PC-9 (cell line): ENCODE measurements around the gene AADACL3. TPM values are rescaled to one million over a fixed set of nuclear protein-coding genes. Genes with fewer than 3 reads are reported as not detected.

Source experiments
- BruUV-seq: library from RNA; stranded (reverse); fragments of 400-500 nt; replicated peaks from 2 replicates; lab custom pipeline; 2021; lab: Mats Ljungman, UMichigan
- CTCF ChIA-PET: fragments of 300-600 bp; sonication (Branson Sonifier 250); formaldehyde crosslinking; loops from one replicate; lab custom pipeline; 2022; ENCODE audit warnings: antibody characterized with exemption; lab: Charles Lee
- POLR2A ChIA-PET: fragments of 300-600 bp; sonication (Branson Sonifier 250); formaldehyde crosslinking; loops from one replicate; lab custom pipeline; 2022; ENCODE audit warnings: antibody characterized with exemption; ENCODE audit not compliant: unreplicated experiment; lab: Charles Lee
- DNase-seq, 2 experiments: peaks; one replicate each; pipeline versions ENCODE4 v3.0.0 to v3.0.0-alpha.2; 2015 to 2022; ENCODE audit warnings: mixed read lengths in 1 of 2
- H2AFZ ChIP-seq: fragments of 200-600 bp; sonication (generic); 2 replicates; pipeline ENCODE4 v1.8.1; 2017; ENCODE audit warnings: antibody characterized with exemption
- H3F3A ChIP-seq: fragments of 200-600 bp; sonication (generic); 2 replicates; pipeline ENCODE4 v1.8.1; 2017; ENCODE audit warnings: antibody characterized with exemption, mild to moderate bottlenecking, low read depth; ENCODE audit not compliant: insufficient read depth
- H3K27ac ChIP-seq: fragments of 200-600 bp; sonication (generic); 2 replicates; pipeline ENCODE4 v1.6.1; 2016; ENCODE audit warnings: mixed run types
- H3K27me3 ChIP-seq: fragments of 200-600 bp; sonication (generic); 2 replicates; pipeline ENCODE4 v1.6.1; 2016; ENCODE audit warnings: low read depth, mixed run types; ENCODE audit not compliant: insufficient read depth
- H3K36me3 ChIP-seq: fragments of 200-600 bp; sonication (generic); 2 replicates; pipeline ENCODE4 v1.6.1; 2016; ENCODE audit warnings: low read depth, mixed run types
- H3K4me1 ChIP-seq: fragments of 200-600 bp; sonication (generic); replicated peaks from 2 replicates; pipeline ENCODE4 v1.6.1; 2016; ENCODE audit warnings: mixed run types; ENCODE audit not compliant: insufficient read depth
- H3K4me2 ChIP-seq: fragments of 200-600 bp; sonication (generic); 2 replicates; pipeline ENCODE4 v1.6.1; 2017; ENCODE audit warnings: mixed run types
- H3K4me3 ChIP-seq: fragments of 200-600 bp; sonication (generic); 2 replicates; pipeline ENCODE4 v1.6.1; 2016; ENCODE audit warnings: mixed run types
- H3K79me2 ChIP-seq: fragments of 200-600 bp; sonication (generic); 2 replicates; pipeline ENCODE4 v1.6.1; 2017; ENCODE audit warnings: low read depth, mixed run types
- H3K9me2 ChIP-seq: fragments of 200-600 bp; sonication (generic); 2 replicates; pipeline ENCODE4 v1.8.1; 2017; ENCODE audit warnings: mild to moderate bottlenecking; ENCODE audit not compliant: insufficient read depth
- H3K9me3 ChIP-seq: fragments of 200-600 bp; sonication (generic); 2 replicates; pipeline ENCODE4 v1.8.1; 2016; ENCODE audit warnings: low read depth; ENCODE audit not compliant: insufficient read depth
- H4K20me1 ChIP-seq: fragments of 200-600 bp; sonication (generic); 2 replicates; pipeline ENCODE4 v1.8.1; 2017; ENCODE audit not compliant: insufficient read depth
- EZH2 ChIP-seq: fragments of 200-600 bp; sonication (generic); IDR thresholded peaks from 2 replicates; pipeline ENCODE4 v1.8.0; 2017; ENCODE audit warnings: antibody characterized with exemption, low read depth
- intact Hi-C: fragments of 100-400 bp; cut with micrococcal nuclease; formaldehyde crosslinking; loops from one replicate; pipeline ENCODE4 v1.10.0; 2022; ENCODE audit not compliant: unreplicated experiment
- total RNA-seq: library from RNA; stranded (reverse); gene quantifications from 2 replicates; pipeline ENCODE4 v1.2.3, GENCODE V29; 2021
- TF ChIP-seq, protein P1 (sequence below): fragments of 200-600 bp; sonication (generic); conservative IDR thresholded peaks from 2 replicates; pipeline ENCODE4 v1.6.1; 2017; ENCODE audit warnings: mixed run types, antibody characterized with exemption, mild to moderate bottlenecking, moderate library complexity

AADACL3 gene
- total RNA-seq, 1 experiment from 2014 or later = not detected

DNA sequence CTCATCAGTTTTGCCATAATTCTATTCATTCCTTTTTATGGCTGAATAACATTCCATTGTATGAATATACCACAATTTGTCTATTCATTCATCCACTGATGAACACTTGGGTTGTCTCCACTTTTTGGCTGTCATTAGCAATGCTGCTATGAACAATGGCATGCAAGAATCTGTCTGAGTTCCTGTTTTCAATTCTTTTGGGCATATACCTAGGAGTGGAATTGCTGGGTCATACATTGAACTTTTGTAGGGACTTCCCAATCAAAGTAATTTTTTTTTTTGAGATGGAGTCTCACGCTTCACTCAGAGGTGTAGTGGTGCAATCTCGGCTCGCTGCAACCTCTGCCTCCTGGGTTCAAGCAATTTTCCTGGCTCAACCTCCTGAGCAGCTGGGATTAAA is 37.1 kb upstream of the AADACL3 start:
- H3K4me3 ChIP-seq = no peak overlapping the region
- no peak overlapping the region for H2AFZ ChIP-seq
- no peak overlapping the region for H3K27ac ChIP-seq
- no peaks in the 10 kb centered on the region for H3K9me2 ChIP-seq
- H3K27me3 ChIP-seq = peaks cover 13% of the 10 kb centered on the region
- no peaks in the 10 kb centered on the region for H3K9me3 ChIP-seq
- H4K20me1 ChIP-seq = no peaks in the 10 kb centered on the region
- TF ChIP-seq, protein P1, sequence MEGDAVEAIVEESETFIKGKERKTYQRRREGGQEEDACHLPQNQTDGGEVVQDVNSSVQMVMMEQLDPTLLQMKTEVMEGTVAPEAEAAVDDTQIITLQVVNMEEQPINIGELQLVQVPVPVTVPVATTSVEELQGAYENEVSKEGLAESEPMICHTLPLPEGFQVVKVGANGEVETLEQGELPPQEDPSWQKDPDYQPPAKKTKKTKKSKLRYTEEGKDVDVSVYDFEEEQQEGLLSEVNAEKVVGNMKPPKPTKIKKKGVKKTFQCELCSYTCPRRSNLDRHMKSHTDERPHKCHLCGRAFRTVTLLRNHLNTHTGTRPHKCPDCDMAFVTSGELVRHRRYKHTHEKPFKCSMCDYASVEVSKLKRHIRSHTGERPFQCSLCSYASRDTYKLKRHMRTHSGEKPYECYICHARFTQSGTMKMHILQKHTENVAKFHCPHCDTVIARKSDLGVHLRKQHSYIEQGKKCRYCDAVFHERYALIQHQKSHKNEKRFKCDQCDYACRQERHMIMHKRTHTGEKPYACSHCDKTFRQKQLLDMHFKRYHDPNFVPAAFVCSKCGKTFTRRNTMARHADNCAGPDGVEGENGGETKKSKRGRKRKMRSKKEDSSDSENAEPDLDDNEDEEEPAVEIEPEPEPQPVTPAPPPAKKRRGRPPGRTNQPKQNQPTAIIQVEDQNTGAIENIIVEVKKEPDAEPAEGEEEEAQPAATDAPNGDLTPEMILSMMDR = no peak
- TF ChIP-seq EZH2 = no peak
- H3K4me2 ChIP-seq = no peak overlapping the region
- intact Hi-C loops = no loop called here
- no peaks in the 10 kb centered on the region for H3F3A ChIP-seq
- DNase-seq = no peak
- ChIA-PET POLR2A (no interaction called here), CTCF (no interaction called here)
- H3K79me2 ChIP-seq = no peaks in the 10 kb centered on the region
- no peaks in the 10 kb centered on the region for H3K4me1 ChIP-seq
- no peaks in the 10 kb centered on the region for H3K36me3 ChIP-seq
- BruUV-seq = no TSS peak

DNA sequence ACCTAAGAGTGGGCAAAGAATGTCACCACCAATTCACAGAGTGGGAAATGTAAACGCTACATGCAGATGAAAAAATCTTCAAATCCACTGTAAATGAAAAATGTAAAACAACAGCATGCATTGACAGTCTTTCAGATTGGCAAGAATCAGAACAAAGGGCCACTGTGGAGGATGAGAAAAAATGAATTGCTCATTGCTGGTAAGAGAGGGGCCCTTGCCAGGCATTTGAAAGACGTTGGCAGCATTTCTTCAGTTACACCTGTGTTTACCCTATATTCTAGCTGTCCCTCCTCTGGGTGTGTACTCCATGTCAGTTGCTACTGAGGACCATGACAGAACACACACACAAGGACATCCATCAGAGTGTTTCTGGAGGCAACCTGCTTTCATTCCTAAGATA is 25.8 kb upstream of the AADACL3 start:
- no TSS peak for BruUV-seq
- CTCF ChIA-PET = no interaction called here
- Histone ChIP-seq H3K4me2 (no peak overlapping the region), H3K4me1 (no peaks in the 10 kb centered on the region), H4K20me1 (no peaks in the 10 kb centered on the region), H3K9me3 (no peaks in the 10 kb centered on the region), H3K36me3 (no peaks in the 10 kb centered on the region), H3K9me2 (no peaks in the 10 kb centered on the region), H3F3A (no peaks in the 10 kb centered on the region), H3K27me3 (peaks cover 35% of the 10 kb centered on the region; the same call in 1 of the 2 replicates), H2AFZ (no peak overlapping the region), H3K27ac (no peak overlapping the region), H3K4me3 (no peak overlapping the region), H3K79me2 (no peaks in the 10 kb centered on the region)
- POLR2A ChIA-PET = no interaction called here
- intact Hi-C loops = no loop called here
- DNase-seq = no peak
- TF ChIP-seq, protein P1 = no peak
- no peak for TF ChIP-seq EZH2

DNA sequence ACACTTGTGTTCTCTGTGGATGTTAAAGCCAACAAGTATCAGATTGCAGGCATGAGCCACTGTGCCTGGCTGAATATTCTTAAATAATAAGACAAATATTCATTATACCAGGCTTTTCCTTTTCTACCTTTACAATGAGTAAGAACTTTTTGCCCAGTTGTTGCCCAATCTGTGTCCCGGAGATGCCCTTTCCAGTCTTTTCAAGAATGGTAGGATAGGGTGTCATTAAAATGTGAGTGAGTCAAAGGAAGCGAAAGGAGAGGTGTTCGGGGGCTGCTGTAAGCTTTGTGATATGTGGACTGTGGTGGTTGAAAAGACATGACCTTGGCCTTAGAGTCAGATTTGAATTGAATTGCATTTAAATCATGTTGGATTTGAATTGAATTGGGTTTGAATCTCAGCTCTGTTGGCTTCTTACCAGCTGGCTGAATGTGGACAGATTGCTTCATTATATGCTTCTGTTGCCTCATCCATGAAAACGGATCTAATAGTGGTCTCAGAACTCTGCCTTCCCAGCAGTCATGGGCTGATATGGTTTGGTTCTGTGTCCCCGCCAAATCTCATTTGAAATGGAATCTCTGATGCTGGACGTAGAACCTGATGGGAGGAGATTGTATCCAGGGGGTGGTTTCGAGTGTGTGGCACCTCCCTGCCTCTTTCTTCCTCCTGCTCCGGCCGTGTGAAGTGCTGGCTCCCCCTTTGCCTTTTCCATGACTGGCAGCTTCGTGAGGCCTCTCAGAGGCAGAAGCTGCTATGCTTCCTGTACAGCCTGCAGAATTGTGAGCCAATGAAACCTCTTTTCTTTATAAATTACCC is 22.7 kb upstream of the AADACL3 start:
- Histone ChIP-seq H3K9me2 (no peaks in the 10 kb centered on the region), H3F3A (no peaks in the 10 kb centered on the region), H3K79me2 (no peaks in the 10 kb centered on the region), H3K36me3 (no peaks in the 10 kb centered on the region), H3K9me3 (no peaks in the 10 kb centered on the region), H3K27me3 (peaks cover 32% of the 10 kb centered on the region; the same call in 1 of the 2 replicates), H3K27ac (no peak overlapping the region), H4K20me1 (no peaks in the 10 kb centered on the region), H3K4me3 (no peak overlapping the region), H3K4me2 (no peak overlapping the region), H3K4me1 (no peaks in the 10 kb centered on the region), H2AFZ (no peak overlapping the region)
- POLR2A ChIA-PET = no interaction called here
- TF ChIP-seq, protein P1 = no peak
- no peak for TF ChIP-seq EZH2
- CTCF ChIA-PET = no interaction called here
- intact Hi-C loops = no loop called here
- no peak for DNase-seq
- no TSS peak for BruUV-seq
